Measurements from ENCODE around the gene RNF31.

RNF31 gene

DNA sequence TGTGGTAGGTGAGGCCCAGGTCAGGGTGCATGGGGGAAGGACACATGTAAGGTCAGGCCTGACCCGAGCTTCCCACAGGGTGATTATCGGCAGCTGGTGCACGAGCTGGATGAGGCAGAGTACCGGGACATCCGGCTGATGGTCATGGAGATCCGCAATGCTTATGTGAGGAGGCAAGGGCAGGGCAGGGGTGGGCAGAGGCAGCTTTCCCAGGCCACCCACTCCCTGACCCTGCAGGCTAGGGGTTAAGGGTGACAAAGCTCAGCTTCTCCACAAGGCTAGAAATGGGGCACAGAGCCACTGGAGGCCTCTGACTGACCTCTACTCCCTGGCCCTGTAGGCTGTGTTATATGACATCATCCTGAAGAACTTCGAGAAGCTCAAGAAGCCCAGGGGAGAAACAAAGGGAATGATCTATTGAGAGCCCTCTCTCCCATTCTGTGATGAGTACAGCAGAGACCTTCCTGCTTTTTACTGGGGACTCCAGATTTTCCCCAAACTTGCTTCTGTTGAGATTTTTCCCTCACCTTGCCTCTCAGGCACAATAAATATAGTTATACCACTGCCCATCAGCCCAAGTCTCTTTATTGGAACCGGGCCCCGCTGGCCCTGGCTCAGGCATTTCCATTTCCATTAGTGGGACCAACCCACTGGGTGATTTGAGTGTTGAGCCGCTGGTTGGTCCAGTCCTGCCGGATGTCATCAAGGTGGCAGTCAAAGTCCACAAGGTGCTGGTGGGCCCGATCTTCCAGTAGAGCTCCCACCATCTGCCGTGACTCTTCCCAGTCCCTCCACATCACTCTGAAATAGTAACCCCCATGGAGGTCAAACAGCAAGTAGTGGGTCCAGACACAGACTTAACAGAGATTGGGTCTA is 8.7 kb upstream of the RNF31 start:
- no peak for DNase-seq

DNA sequence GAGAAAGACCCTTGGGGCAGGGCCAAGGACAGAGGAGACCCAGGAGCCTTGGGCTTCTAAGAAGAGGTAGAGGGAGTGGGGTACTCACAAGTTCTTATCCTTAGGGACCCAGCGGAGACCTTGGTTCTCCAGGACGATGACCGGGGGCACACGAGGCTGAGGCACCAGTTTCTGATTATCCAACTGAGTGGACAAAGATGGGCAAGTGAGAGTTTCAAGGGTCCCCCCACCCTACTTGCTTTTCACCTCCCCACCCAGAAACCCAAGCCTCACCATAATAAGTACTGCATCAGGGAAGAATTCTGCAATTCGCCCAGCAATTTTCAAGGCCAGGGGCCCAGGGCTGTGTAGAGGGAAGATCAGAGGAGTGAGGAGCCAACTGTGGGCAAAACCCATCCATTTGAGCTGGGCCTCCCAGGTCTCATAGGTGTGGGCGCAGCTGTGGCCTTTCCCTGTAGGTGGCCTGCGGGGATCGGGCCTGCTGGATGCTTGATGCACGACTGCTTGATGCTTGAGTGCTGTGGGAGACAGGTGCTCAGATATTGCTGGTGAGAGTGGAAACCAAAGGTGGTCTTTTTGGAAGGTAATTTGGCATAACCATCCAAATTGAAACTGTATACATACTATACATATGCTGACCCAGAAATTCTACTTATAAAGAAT is 7.9 kb upstream of the RNF31 start:
- DNase-seq = no peak

DNA sequence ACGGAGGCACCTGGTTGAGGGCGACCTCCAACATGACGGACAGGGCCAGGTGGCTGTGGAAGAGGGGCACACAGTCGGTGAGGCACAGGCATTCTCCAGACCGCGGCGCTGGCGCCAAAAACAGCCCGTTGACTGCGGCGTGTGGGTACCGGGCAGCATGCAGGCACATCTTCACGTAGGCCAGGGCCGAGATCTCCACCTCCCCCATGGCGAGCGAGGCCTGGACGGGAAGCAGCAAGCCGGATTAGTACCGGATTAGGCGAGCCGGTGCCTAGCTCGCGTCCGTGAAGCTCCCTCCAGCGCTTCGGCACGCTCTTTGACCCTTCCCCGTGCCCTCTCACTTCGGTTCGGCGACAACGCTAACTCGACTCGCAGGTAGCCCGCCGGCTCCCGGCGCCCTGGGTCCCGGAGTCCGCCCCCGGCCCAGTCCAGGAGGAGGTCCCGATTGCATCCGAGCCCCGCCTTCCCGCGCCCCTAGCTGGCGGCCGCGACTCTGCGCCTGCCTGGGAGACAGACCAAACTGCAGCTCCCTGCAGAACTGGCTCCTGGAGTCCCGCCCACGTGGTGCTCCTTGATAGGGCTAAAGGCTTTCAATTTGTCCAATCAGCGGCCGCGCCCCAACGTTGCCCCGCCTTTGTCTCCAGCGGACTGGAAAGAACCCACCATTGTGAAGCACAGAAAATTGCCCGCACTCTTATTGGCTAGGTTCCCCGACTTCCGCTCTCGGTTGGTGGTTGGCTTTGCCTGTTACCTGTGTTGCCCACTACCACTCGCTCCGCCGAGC is 6.0 kb upstream of the RNF31 start, which contains the start of gene EMC9:
EMC9 (minus strand) TSS at position 495 of the 784 bp plus-strand sequence; CDS start at position 208, 287 bp downstream.
- peak; percentile 77 for DNase-seq

DNA sequence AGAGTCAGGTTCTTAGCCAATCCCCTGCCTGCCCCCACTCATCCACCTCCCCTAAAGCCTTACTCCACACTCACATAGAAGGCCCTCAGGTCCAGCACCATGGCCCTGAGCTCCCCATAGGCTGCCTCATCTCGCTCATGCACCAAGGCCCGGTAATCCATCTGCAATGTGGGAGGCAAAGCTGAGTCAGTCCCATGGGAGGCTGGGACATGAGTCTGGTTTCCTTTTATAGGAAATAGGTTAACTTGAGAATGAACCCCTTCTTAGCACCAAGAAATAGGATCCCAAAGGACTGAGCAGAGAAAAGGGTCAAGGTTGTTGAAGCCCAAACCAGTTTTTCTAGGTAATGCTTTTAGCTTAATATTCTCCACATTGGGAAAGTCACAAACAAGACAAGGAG is 3.8 kb upstream of the RNF31 start:
- no peak for DNase-seq

DNA sequence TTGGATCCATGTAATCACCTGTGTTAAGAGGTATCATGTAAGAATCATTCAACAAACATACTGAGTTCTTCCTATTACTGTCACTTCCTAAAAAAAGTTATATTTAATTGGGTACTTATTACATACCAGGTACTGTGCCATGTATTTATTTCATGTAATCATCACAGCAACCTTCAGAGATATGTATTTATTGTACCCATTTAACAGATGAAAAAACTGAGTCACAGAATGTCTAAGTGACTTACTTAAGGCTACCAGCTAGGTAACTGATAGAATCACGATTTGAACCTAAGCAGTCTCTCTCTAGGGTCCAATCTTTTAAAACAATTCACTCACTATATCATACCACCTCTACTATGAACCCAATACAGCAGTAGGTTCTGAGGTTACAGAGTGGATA is 2.8 kb upstream of the RNF31 start:
- DNase-seq = no peak

DNA sequence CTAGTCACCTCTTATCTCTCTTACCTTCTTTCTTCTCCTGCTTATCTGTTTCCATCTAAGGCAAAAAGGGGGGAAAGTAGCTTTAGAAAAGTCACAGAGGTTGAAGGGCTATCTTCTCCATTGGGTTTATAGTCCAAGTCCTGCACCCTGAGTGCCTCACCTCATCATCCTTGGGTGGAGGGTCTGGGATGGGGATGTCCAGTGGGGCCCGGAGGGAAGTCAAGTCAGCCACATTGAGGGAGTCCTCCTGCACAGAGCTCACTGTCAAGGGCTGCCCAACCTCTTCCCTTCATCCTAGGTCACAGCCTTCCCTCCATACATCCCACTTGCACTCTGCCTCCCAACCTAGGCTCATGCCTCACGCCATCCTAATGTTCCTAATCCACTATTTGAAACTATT is 2.1 kb upstream of the RNF31 start:
- no peak for DNase-seq

DNA sequence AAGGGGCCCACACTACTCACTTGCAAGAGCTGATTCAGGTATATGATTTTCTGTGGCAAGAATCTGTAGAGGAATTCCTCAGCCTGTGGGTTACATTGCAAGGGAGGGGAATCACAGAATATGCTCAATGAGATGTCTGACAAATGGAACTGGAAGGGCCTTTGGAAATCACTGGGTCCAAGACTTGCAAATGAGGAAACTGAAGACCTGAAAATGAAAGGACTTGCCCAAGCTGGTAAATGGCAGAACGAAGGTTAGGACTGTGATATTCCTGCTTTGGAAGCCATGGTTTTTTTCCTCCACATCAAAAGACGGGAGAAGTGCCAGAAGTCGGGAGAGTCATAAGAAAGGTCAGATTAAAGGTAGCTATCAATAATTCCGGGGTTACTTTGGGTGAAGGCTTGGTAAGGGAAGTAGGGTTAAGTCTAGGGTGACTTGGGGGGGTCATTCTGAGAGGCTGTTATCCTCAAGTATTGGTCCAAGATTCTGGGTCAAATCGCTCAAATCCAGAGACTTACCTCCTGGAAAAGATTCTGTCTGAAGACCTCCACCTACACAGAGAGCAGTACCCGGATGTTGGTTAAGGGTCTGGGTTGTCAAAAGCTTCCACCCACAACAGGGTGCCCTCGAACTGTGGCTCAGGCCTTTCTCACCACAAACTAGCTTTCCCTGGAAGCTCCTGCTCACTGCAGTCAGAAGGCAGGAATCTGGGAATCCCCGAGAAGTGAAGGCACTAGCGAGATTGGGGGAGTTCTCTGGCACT is 1.4 kb upstream of the RNF31 start:
- no peak for DNase-seq

DNA sequence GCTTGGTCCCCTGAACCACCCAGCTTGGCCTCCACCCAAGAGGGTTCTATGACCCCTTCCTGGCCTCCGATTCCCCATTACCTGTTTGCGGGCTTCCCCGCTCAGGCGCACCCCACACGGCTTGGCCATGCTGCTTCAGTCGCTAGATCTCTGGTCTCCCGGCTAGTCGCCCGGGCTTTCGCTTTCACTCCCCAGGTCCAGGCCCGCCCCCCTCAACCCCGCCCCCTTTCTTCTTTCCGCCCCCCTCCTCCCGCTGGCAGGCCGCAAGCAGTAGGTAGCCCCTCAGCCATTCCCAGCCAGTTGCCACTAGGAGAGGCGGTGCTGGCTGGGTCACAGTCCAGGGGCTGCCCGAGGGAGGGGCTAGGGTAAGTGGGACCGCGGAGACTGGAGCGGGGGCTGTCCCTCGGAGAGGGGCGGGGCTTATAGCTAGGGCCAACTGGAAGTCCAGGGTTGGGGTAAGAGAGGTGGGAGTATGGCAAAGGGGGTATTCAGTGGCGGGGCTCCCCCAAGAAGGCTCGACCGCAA is 783 bp upstream of the RNF31 start, which contains the start of gene PSME2:
PSME2 (minus strand) TSS at position 158 of the 525 bp plus-strand sequence; CDS start at position 129, 29 bp downstream.
- no peak for DNase-seq

DNA sequence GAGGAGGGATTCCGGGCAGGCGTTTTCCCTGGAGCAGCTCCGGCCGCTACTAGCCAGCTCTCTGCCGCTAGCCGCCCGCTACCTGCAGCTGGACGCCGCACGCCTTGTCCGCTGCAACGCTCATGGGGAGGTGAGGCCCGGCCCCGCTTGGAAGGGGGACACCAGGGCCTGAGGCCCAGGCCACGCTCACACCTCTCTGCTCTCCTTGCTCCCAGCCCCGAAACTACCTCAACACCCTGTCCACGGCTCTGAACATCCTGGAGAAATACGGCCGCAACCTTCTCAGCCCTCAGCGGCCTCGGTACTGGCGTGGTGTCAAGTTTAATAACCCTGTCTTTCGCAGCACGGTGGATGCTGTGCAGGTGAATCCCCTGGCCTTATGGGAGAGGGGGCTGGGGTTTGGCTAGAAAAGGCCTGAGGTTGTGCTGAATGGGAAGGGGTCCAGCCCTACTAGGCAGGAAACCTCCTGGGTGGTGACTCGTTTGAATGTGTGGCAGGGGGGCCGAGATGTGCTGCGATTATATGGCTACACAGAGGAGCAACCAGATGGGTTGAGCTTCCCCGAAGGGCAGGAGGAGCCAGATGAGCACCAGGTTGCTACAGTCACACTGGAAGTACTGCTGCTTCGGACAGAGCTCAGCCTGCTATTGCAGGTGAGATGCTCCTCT is 597 bp downstream of the RNF31 start:
- no peak for DNase-seq

DNA sequence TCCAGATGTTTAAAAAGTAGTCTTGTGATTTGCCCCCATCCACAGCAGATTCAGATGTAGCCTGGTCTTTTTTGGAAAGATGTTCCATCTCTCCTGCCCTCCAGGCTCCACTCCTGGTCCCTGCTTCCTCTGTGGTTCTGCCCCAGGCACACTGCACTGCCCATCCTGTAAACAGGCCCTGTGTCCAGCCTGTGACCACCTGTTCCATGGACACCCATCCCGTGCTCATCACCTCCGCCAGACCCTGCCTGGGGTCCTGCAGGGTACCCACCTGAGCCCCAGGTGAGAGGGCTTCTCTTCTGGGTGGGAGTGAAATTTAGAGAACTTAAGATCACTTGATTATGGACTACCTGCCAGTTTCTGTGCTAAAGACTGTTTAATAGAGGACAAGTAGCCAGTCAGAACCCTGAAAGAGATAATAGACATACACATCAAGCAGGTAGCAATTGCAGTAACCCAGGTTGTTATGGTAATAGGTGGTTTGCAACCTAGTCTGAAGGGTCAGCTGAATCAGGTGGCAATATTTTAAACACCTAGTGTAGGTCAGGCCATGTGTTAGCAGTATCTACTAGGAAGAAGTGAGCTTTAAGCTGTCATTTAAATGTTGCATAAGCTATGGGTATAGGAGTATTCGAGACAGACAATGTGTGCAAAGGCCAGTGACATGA is 2.1 kb downstream of the RNF31 start:
- no peak for DNase-seq

DNA sequence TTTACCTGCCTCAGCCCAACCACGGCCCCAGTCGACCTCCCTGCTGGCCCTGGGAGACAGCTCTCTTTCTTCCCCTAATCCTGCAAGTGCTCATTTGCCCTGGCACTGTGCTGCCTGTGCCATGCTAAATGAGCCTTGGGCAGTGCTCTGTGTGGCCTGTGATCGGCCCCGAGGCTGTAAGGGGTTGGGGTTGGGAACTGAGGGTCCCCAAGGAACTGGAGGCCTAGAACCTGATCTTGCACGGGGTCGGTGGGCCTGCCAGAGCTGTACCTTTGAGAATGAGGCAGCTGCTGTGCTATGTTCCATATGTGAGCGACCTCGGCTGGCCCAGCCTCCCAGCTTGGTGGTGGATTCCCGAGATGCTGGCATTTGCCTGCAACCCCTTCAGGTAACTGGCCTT is 2.8 kb downstream of the RNF31 start:
- no peak for DNase-seq

DNA sequence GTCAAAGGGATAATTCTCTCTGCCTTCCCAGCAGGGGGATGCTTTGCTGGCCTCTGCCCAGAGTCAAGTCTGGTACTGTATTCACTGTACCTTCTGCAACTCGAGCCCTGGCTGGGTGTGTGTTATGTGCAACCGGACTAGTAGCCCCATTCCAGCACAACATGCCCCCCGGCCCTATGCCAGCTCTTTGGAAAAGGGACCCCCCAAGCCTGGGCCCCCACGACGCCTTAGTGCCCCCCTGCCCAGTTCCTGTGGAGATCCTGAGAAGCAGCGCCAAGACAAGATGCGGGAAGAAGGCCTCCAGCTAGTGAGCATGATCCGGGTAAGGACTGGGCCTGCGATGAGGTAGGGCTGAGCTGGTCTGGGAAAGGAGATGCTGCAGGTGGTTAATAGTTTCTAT is 3.3 kb downstream of the RNF31 start:
- no peak for DNase-seq

DNA sequence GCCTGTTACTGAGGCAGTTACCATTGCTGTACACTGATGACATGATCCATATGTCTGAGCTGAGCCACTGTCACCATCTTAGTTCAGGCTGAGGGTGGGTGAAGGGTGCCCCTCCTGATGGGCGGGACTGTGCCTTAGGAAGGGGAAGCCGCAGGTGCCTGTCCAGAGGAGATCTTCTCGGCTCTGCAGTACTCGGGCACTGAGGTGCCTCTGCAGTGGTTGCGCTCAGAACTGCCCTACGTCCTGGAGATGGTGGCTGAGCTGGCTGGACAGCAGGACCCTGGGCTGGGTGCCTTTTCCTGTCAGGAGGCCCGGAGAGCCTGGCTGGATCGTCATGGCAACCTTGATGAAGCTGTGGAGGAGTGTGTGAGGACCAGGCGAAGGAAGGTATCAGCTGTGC is 3.7 kb downstream of the RNF31 start:
- DNase-seq = no peak

DNA sequence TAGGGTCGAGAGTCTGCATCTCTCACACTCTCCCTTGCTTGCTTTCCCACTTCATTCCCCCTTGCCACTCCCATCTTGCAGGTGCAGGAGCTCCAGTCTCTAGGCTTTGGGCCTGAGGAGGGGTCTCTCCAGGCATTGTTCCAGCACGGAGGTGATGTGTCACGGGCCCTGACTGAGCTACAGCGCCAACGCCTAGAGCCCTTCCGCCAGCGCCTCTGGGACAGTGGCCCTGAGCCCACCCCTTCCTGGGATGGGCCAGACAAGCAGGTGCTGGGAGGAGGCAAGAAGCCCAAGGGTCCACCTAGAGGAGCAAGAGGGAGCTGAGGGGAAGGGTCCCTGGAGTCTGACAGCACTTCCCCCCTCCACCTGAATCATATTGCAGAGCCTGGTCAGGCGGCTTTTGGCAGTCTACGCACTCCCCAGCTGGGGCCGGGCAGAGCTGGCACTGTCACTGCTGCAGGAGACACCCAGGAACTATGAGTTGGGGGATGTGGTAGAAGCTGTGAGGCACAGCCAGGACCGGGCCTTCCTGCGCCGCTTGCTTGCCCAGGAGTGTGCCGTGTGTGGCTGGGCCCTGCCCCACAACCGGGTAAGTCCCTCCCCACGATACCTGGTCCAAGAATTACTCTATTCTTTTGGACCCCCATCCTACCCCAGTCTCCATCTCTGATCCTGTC is 4.2 kb downstream of the RNF31 start:
- DNase-seq = no peak

DNA sequence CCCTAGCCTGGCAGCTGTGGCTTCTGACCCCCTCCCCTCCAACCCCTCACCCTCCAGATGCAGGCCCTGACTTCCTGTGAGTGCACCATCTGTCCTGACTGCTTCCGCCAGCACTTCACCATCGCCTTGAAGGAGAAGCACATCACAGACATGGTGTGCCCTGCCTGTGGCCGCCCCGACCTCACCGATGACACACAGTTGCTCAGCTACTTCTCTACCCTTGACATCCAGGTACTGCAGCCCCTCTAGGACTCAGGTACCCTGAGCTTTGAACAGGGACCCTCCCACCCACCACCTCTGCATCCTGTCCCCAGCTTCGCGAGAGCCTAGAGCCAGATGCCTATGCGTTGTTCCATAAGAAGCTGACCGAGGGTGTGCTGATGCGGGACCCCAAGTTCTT is 7.8 kb downstream of the RNF31 start:
- DNase-seq = no peak

DNA sequence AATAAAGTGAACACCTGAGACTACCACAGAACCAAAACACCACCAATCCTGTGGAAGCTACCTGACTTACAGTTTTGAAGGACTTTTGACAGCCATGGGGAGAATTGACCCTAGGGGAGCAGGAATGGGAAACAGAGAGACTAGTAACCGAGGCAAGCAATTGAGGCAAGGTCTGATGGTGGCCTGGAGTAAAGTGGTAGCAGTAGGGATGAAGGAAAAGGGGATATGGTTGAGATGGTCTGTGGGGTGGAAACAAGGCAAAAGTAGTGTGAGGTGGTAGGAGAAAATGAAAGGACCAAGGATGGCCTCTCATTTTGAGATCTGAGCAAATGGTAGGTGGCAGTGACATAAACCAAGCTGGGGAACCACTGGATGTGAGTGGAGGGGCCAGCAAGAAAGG is 9.5 kb downstream of the RNF31 start:
- no peak for DNase-seq

DNA sequence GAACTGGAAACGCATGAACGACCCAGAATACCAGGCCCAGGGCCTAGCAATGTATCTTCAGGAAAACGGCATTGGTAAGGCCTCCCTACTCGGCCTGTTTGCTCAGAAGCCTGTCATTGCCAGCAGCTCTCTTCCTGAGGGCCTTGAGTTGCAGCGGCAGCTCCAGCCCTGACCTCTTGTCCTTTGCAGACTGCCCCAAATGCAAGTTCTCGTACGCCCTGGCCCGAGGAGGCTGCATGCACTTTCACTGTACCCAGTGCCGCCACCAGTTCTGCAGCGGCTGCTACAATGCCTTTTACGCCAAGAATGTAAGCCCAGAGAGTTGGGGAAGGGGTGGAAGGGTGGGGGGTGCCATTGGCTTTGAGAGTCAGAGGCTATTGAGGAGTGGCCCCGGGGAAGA is 10.0 kb downstream of the RNF31 start:
- DNase-seq = no peak

DNA sequence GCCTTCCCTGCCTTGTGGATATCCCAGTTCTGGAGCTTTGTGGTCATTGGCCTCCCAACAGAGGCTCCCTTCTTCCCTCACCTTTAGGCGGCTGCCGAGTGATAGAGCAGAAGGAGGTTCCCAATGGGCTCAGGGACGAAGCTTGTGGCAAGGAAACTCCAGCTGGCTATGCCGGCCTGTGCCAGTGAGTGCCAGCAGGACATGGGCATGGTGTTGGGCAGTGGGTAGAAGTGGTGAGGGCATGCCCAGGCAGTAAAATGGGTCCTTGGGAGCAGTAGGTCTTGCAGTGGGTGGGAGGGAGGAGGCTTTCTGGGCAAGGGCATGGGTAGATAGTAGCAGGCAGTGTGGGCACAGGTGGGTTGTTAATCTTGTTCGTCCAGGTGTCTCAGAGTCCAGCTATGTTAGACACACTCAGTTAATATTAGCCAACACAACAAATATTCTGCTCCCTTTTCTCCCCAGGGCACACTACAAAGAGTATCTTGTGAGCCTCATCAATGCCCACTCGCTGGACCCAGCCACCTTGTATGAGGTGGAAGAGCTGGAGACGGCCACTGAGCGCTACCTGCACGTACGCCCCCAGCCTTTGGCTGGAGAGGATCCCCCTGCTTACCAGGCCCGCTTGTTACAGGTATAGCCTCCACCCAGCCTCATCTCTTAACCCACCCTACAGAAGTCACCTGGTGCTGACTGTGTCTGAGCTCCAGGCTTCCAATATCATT is 12.6 kb downstream of the RNF31 start:
- no peak for DNase-seq

DNA sequence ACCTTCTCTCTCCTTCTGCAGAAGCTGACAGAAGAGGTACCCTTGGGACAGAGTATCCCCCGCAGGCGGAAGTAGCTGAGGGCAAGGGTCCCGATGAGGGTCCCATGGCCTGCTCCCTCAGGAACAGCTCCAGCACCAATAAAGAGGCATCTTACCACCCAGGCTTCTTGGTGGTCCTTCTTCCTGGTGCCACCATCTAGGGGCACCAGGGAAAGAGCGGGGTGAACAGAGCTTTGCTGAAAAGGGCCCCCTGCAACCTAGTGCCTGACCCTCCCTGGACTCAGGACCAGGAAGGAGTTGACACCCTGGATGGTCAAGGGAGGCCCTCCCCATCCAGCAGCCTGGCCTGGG is 13.2 kb downstream of the RNF31 start:
- no peak for DNase-seq

Data from cortex of kidney (tissue), 1 donor.